BE2C (cell line): ENCODE data around the gene CACUL1. TPM values are rescaled to one million over a fixed set of nuclear protein-coding genes. Genes with fewer than 3 reads are reported as not detected.

ENCODE experiments used
- DNase-seq: peaks from one replicate; pipeline ENCODE4 v3.0.0-alpha.2; 2020
- H3K27me3 ChIP-seq: fragments of 250-450 bp; sonication (Bioruptor Pico); 2 replicates; pipeline ENCODE4 v1.5.1; 2020; ENCODE audit warnings: mild to moderate bottlenecking
- H3K36me3 ChIP-seq: fragments of 250-450 bp; sonication (Bioruptor Pico); 2 replicates; pipeline ENCODE4 v1.5.1; 2020; ENCODE audit warnings: mild to moderate bottlenecking
- H3K4me1 ChIP-seq: fragments of 250-450 bp; sonication (Bioruptor Pico); 2 replicates; pipeline ENCODE4 v1.5.1; 2020
- H3K4me3 ChIP-seq: 2 replicates; pipeline ENCODE4 v1.5.1; 2011; ENCODE audit warnings: low read depth, low read length
- H3K9me3 ChIP-seq: fragments of 250-450 bp; sonication (Bioruptor Pico); 2 replicates; pipeline ENCODE4 v1.5.1; 2020
- CTCF ChIP-seq: IDR thresholded peaks from 2 replicates; pipeline ENCODE4 v1.5.1; 2012; ENCODE audit warnings: mild to moderate bottlenecking, low read depth, low read length
- polyA plus RNA-seq: library from polyadenylated mRNA; unstranded; fragments of >200 nt; gene quantifications from one replicate; pipeline ENCODE4 v1.2.1, GENCODE V29; 2012; ENCODE audit warnings: low read depth, missing spikeins; ENCODE audit not compliant: insufficient read length, insufficient read depth

The CACUL1 gene
- 12.5 TPM for polyA plus RNA-seq

- no peaks in the 10 kb centered on the region for H3K27me3 ChIP-seq
- H3K36me3 ChIP-seq, result no peaks in the 10 kb centered on the region
- no peaks in the 10 kb centered on the region for H3K4me1 ChIP-seq
- H3K4me3 ChIP-seq, result peak within 1 kb of the TSS; percentile 91
- DNase-seq, result peak; percentile 100
- H3K9me3 ChIP-seq, result no peaks in the 10 kb centered on the region
- TF ChIP-seq CTCF, result no peak
These were observed at the start of gene CACUL1 for GRCh38 chr10:118754556-118755423. Gene CACUL1 (minus strand): TSS chr10:118754970. CDS start chr10:118754762, 208 bp downstream.

GRCh38 chr10:118804262-118804773 lies 49.5 kb upstream of the CACUL1 start:
- Histone ChIP-seq H3K36me3 (no peaks in the 10 kb centered on the region), H3K4me1 (no peaks in the 10 kb centered on the region), H3K4me3 (no peak overlapping the region), H3K9me3 (no peaks in the 10 kb centered on the region), H3K27me3 (no peaks in the 10 kb centered on the region)
- DNase-seq, result no peak
- TF ChIP-seq CTCF, result no peak

- Histone ChIP-seq H3K27me3 (no peaks in the 10 kb centered on the region), H3K4me3 (no peak overlapping the region), H3K4me1 (no peaks in the 10 kb centered on the region), H3K9me3 (no peaks in the 10 kb centered on the region), H3K36me3 (no peaks in the 10 kb centered on the region)
- DNase-seq, result no peak
- no peak for TF ChIP-seq CTCF
These were observed 47.5 kb upstream of the CACUL1 start for GRCh38 chr10:118802126-118802793.

GRCh38 chr10:118800920-118801319 lies 46.1 kb upstream of the CACUL1 start:
- Histone ChIP-seq H3K9me3 (no peaks in the 10 kb centered on the region), H3K4me1 (no peaks in the 10 kb centered on the region), H3K36me3 (no peaks in the 10 kb centered on the region), H3K27me3 (no peaks in the 10 kb centered on the region), H3K4me3 (no peak overlapping the region)
- TF ChIP-seq CTCF, result peak; percentile 64
- peak; percentile 47 for DNase-seq

- no peaks in the 10 kb centered on the region for H3K4me1 ChIP-seq
- H3K27me3 ChIP-seq, result no peaks in the 10 kb centered on the region
- H3K4me3 ChIP-seq, result no peak overlapping the region
- DNase-seq, result no peak
- no peaks in the 10 kb centered on the region for H3K36me3 ChIP-seq
- no peak for TF ChIP-seq CTCF
- H3K9me3 ChIP-seq, result no peaks in the 10 kb centered on the region
These were observed 45.0 kb upstream of the CACUL1 start for GRCh38 chr10:118799777-118800176.
